IMR-90 (cell line): Measurements from ENCODE around the gene DHDDS. TPM values are rescaled to one million over a fixed set of nuclear protein-coding genes. Genes with fewer than 3 reads are reported as not detected.
"Not testable (repeated sequence)": the region's sequence is repeated elsewhere in the genome, so short reads cannot be mapped to it uniquely, and the experiment has no call there.

Experiments
- ATAC-seq: fragments of 200-7000 bp; cut with Tn5 transposase; 2 replicates; pipeline ENCODE4 v1.9.1; 2020; ENCODE audit warnings: low read depth, mild to moderate bottlenecking, moderate library complexity
- BruUV-seq: library from RNA; stranded (reverse); fragments of 400-500 nt; replicated peaks from 2 replicates; lab custom pipeline; 2021; lab: Mats Ljungman, UMichigan
- CTCF ChIA-PET: fragments of 300-600 bp; formaldehyde crosslinking; extraction: SDS; loops from one replicate; lab custom pipeline; 2021; ENCODE audit warnings: antibody characterized with exemption; lab: Yijun Ruan, JAX
- POLR2A ChIA-PET: fragments of 300-600 bp; sonication (Branson Sonifier 250); formaldehyde crosslinking; loops from one replicate; lab custom pipeline; 2022; ENCODE audit warnings: antibody characterized with exemption; ENCODE audit not compliant: unreplicated experiment; lab: Charles Lee
- DNase-seq: peaks from one replicate; pipeline ENCODE4 v3.0.0; 2013
- H2AFZ ChIP-seq: replicated peaks from 2 replicates; pipeline ENCODE3; 2013; ENCODE audit warnings: low read length, mild to moderate bottlenecking; ENCODE audit not compliant: poor library complexity
- H2AK5ac ChIP-seq: 2 replicates; pipeline ENCODE4 v1.6.1; 2013; ENCODE audit warnings: low read depth, low read length, inconsistent platforms
- H2AK9ac ChIP-seq: replicated peaks from 2 replicates; pipeline ENCODE3; 2013; ENCODE audit warnings: mild to moderate bottlenecking, low read depth, low read length, moderate library complexity; ENCODE audit not compliant: poor library complexity
- H2BK120ac ChIP-seq: 2 replicates; pipeline ENCODE4 v1.6.1; 2013; ENCODE audit warnings: low read depth, low read length, inconsistent platforms
- H2BK15ac ChIP-seq: 3 replicates; pipeline ENCODE4 v1.6.1; 2013; ENCODE audit warnings: low read depth, low read length, inconsistent platforms
- H2BK20ac ChIP-seq: 2 replicates; pipeline ENCODE4 v1.6.1; 2013; ENCODE audit warnings: low read depth, mild to moderate bottlenecking, inconsistent platforms, low read length, moderate library complexity
- H2BK5ac ChIP-seq: 2 replicates; pipeline ENCODE4 v1.6.1; 2013; ENCODE audit warnings: mild to moderate bottlenecking, low read depth, low read length, inconsistent platforms; ENCODE audit not compliant: poor library complexity, severe bottlenecking
- H3K14ac ChIP-seq: replicated peaks from 2 replicates; pipeline ENCODE4 v1.6.1; 2013; ENCODE audit warnings: low read depth, low read length, inconsistent platforms
- H3K18ac ChIP-seq: 2 replicates; pipeline ENCODE4 v1.6.1; 2013; ENCODE audit warnings: low read depth, low read length, control low read depth
- H3K23ac ChIP-seq: 2 replicates; pipeline ENCODE4 v1.6.1; 2013; ENCODE audit warnings: low read depth, low read length, inconsistent platforms
- H3K27ac ChIP-seq: 2 replicates; pipeline ENCODE4 v1.5.1; 2013; ENCODE audit warnings: mild to moderate bottlenecking, control low read depth, low read length; ENCODE audit not compliant: insufficient read depth
- H3K27me3 ChIP-seq: 2 replicates; pipeline ENCODE4 v1.6.1; 2013; ENCODE audit warnings: low read length; ENCODE audit not compliant: control insufficient read depth, insufficient read depth
- H3K36me3 ChIP-seq: 2 replicates; pipeline ENCODE4 v1.6.1; 2013; ENCODE audit warnings: low read length, mixed read lengths; ENCODE audit not compliant: control insufficient read depth, insufficient read depth
- H3K4ac ChIP-seq: 2 replicates; pipeline ENCODE4 v1.6.1; 2013; ENCODE audit warnings: low read depth, low read length, inconsistent platforms
- H3K4me1 ChIP-seq: 2 replicates; pipeline ENCODE4 v1.6.1; 2013; ENCODE audit warnings: low read length, mixed read lengths; ENCODE audit not compliant: control insufficient read depth, insufficient read depth
- H3K4me2 ChIP-seq: 2 replicates; pipeline ENCODE4 v1.6.1; 2013; ENCODE audit warnings: low read depth, mild to moderate bottlenecking, control low read depth, low read length, moderate library complexity
- H3K4me3 ChIP-seq: 2 replicates; pipeline ENCODE4 v1.5.1; 2013; ENCODE audit warnings: low read depth, mild to moderate bottlenecking, control low read depth, low read length, moderate library complexity; ENCODE audit not compliant: insufficient read depth
- H3K56ac ChIP-seq: 2 replicates; pipeline ENCODE4 v1.6.1; 2013; ENCODE audit warnings: low read length, inconsistent platforms; ENCODE audit not compliant: insufficient read depth; ENCODE audit errors: extremely low read depth
- H3K79me1 ChIP-seq, 2 experiments: 2 replicates each; pipeline ENCODE4 v1.6.1; 2013; ENCODE audit warnings: low read length in 2 of 2, inconsistent platforms in 1 of 2, low read depth in 1 of 2
- H3K9ac ChIP-seq: 2 replicates; pipeline ENCODE4 v1.6.1; 2013; ENCODE audit warnings: low read depth, low read length, control low read depth
- H3K9me1 ChIP-seq: 2 replicates; pipeline ENCODE4 v1.6.1; 2013; ENCODE audit warnings: low read length, inconsistent platforms; ENCODE audit not compliant: insufficient read depth
- H3K9me3 ChIP-seq: 2 replicates; pipeline ENCODE4 v1.6.1; 2013; ENCODE audit warnings: low read length; ENCODE audit not compliant: control insufficient read depth, insufficient read depth
- H4K20me1 ChIP-seq: 2 replicates; pipeline ENCODE4 v1.6.1; 2013; ENCODE audit warnings: low read length, inconsistent platforms; ENCODE audit not compliant: insufficient read depth
- H4K5ac ChIP-seq: 2 replicates; pipeline ENCODE4 v1.6.1; 2013; ENCODE audit warnings: mild to moderate bottlenecking, low read depth, low read length, control low read depth
- H4K8ac ChIP-seq, 2 experiments: 2 replicates each; pipeline ENCODE4 v1.6.1; 2013; ENCODE audit warnings: low read depth in 2 of 2, low read length in 2 of 2, control low read depth in 1 of 2, inconsistent platforms in 1 of 2
- H4K91ac ChIP-seq: 2 replicates; pipeline ENCODE4 v1.6.1; 2013; ENCODE audit warnings: low read depth, low read length, inconsistent platforms; ENCODE audit not compliant: insufficient read depth
- WGBS, 2 experiments: methylation state at CpG; one replicate each; pipeline versions ENCODE4 v1.1.5 to v1.1.7; 2013; ENCODE audit warnings: missing lambda C conversion rate in 2 of 2; ENCODE audit not compliant: insufficient read length in 1 of 2; ENCODE audit errors: extremely low coverage in 2 of 2; 5-methylcytosine and 5-hydroxymethylcytosine counted together
- dilution Hi-C: fragments of 300-500 bp; cut with HindIII; formaldehyde crosslinking; loops from one replicate; pipeline ENCODE4 v1.14.3; 2018; ENCODE audit warnings: low sequenced_read_pairs; ENCODE audit not compliant: unreplicated experiment
- in situ Hi-C: fragments of 300-500 bp; cut with MboI; formaldehyde crosslinking; loops from 3 replicates; pipeline ENCODE4 v1.14.3; 2019; ENCODE audit warnings: low sequenced_read_pairs, inconsistent platforms, mixed read lengths
- intact Hi-C: fragments of 100-400 bp; cut with micrococcal nuclease; formaldehyde crosslinking; loops from 2 replicates; pipeline ENCODE4 v1.10.0; 2022
- polyA plus RNA-seq, 3 experiments: library from polyadenylated mRNA; depleted of rRNA; stranded (reverse); fragments of >200 nt; gene quantifications; 2 replicates each; pipeline ENCODE4 v1.2.3, GENCODE V29; 2012; ENCODE audit warnings: low replicate concordance in 1 of 3
- total RNA-seq: library from RNA; depleted of rRNA; stranded (reverse); fragments of >200 nt; gene quantifications from 2 replicates; pipeline ENCODE4 v1.2.3, GENCODE V29; 2012

Gene DHDDS
- total and polyA plus RNA-seq, 2 of the 4 experiments (the other 2 are of a cell fraction): 49.3 to 67.7 TPM

- H3K27me3 ChIP-seq, H2BK20ac ChIP-seq, H3K36me3 ChIP-seq, H3K56ac ChIP-seq, H4K5ac ChIP-seq, H3K4ac ChIP-seq, H3K18ac ChIP-seq, H3K4me3 ChIP-seq, H2AFZ ChIP-seq, POLR2A ChIA-PET, dilution Hi-C loops, H3K4me1 ChIP-seq, H3K9me3 ChIP-seq, H3K79me1 ChIP-seq, H2BK5ac ChIP-seq, H3K23ac ChIP-seq, H2AK5ac ChIP-seq, H3K4me2 ChIP-seq, in situ Hi-C loops, intact Hi-C loops, BruUV-seq, H2BK120ac ChIP-seq, H2AK9ac ChIP-seq, H4K91ac ChIP-seq, H3K9ac ChIP-seq, H3K14ac ChIP-seq, H2BK15ac ChIP-seq, H3K27ac ChIP-seq, DNase-seq, H3K9me1 ChIP-seq, H4K8ac ChIP-seq, H4K20me1 ChIP-seq: not testable (repeated sequence)
- CTCF ChIA-PET: interaction anchor here (0.6 to 0.7 kb wide), 2 partner anchors 278 to 311 kb away, joined by 3 to 4 read pairs; no protein-coding TSS in a partner anchor
- whole genome bisulfite sequencing, 2 experiments: 43% methylated on average over 1 of the region's 2 CpGs; no CpG with 5 or more reads in 1 of the 2 experiments
- peak; percentile 40; the same call in 1 of the 2 replicates for ATAC-seq
These were observed 78.6 kb downstream of the DHDDS start for GRCh38 chr1:26510711-26511110.

DNA sequence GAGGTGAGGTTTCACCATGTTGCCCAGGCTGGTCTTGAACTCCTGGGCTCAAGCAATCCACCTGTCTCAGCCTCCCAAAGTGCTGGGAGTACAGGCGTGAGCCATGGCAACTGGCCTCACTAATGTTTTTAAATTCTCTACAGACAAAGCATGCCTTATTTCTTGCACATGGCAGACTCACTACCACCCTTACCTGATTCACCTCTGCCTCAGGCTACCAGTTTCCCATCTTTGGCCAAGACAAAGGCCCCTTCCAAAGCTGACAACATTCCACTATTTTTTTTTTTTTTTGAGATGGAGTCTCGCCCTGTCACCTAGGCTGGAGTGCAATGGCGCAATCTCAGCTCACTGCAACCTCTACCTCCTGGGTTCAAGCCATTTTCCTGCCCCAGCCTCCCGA lies 83.7 kb downstream of the DHDDS start:
- ATAC-seq, H4K91ac ChIP-seq, H3K4ac ChIP-seq, dilution Hi-C loops, H3K18ac ChIP-seq, H3K27ac ChIP-seq, H4K20me1 ChIP-seq, H3K4me3 ChIP-seq, H2BK20ac ChIP-seq, H3K4me1 ChIP-seq, POLR2A ChIA-PET, H3K9ac ChIP-seq, H2BK15ac ChIP-seq, H3K14ac ChIP-seq, H3K4me2 ChIP-seq, H4K8ac ChIP-seq, H3K79me1 ChIP-seq, H2BK120ac ChIP-seq, H2BK5ac ChIP-seq, H3K9me1 ChIP-seq, H2AFZ ChIP-seq, H4K5ac ChIP-seq, H3K56ac ChIP-seq, H2AK5ac ChIP-seq, BruUV-seq, H2AK9ac ChIP-seq, in situ Hi-C loops, DNase-seq, H3K23ac ChIP-seq, H3K36me3 ChIP-seq, H3K9me3 ChIP-seq, intact Hi-C loops: not testable (repeated sequence)
- peaks cover 19% of the 10 kb centered on the region for H3K27me3 ChIP-seq
- no CpG with 5 or more reads among the region's 4 CpGs for WGBS, 2 experiments
- CTCF ChIA-PET: interaction anchor here (2.8 kb wide), 1 partner anchor 16 kb away, joined by 10 read pairs; no protein-coding TSS in a partner anchor
